Tibial artery (tissue), 4 donors: ENCODE data around the gene CERS6.
"Not testable (repeated sequence)": the region's sequence is repeated elsewhere in the genome, so short reads cannot be mapped to it uniquely, and the experiment has no call there.

Experiments used
- DNase-seq, 2 donors: peaks; one replicate each; pipeline ENCODE4 v3.0.0-alpha.2; 2019
- H3K27ac ChIP-seq, 2 donors: fragments of 200-600 bp; sonication (generic) in 1 of 2; 1 replicate in 1 of 2; 2 replicates in 1 of 2; pipeline ENCODE4 v1.5.1; 2018 to 2019; ENCODE audit warnings: mild to moderate bottlenecking in 1 of 2
- H3K27me3 ChIP-seq, 2 donors: fragments of 200-600 bp; sonication (generic) in 1 of 2; one replicate each; pipeline versions ENCODE4 v1.5.1 to v1.6.0; 2016 to 2019
- H3K36me3 ChIP-seq, 3 donors: fragments of 200-600 bp; sonication (generic) in 2 of 3; one replicate each; pipeline ENCODE4 v1.5.1; 2016 to 2019; ENCODE audit warnings: mild to moderate bottlenecking in 2 of 3
- H3K4me1 ChIP-seq, 4 donors: fragments of 200-600 bp; sonication (generic) in 2 of 4; 1 replicate in 3 of 4; 2 replicates in 1 of 4; pipeline ENCODE4 v1.5.1; 2016 to 2019
- H3K4me3 ChIP-seq, 2 donors: fragments of 200-600 bp; sonication (generic) in 1 of 2; 1 replicate in 1 of 2; 2 replicates in 1 of 2; pipeline ENCODE4 v1.5.1; 2018 to 2019; ENCODE audit warnings: mild to moderate bottlenecking in 2 of 2
- H3K9me3 ChIP-seq, 3 donors: fragments of 200-600 bp; sonication (generic) in 1 of 3; one replicate each; pipeline ENCODE4 v1.5.1; 2016 to 2019
- CTCF ChIP-seq, 2 experiments: fragments of 200-600 bp in 1 of 2; fragments of 450-650 bp in 1 of 2; IDR thresholded peaks; one replicate each; pipeline ENCODE4 v1.5.1; 2017 to 2019; ENCODE audit warnings: antibody characterized with exemption in 2 of 2, mild to moderate bottlenecking in 1 of 2, moderate library complexity in 1 of 2
- intact Hi-C: fragments of 100-400 bp; cut with DNase I; formaldehyde crosslinking; loops from one replicate; pipeline ENCODE4 v1.15.0; 2023; ENCODE audit warnings: low total_unique reads

CERS6 gene

DNA sequence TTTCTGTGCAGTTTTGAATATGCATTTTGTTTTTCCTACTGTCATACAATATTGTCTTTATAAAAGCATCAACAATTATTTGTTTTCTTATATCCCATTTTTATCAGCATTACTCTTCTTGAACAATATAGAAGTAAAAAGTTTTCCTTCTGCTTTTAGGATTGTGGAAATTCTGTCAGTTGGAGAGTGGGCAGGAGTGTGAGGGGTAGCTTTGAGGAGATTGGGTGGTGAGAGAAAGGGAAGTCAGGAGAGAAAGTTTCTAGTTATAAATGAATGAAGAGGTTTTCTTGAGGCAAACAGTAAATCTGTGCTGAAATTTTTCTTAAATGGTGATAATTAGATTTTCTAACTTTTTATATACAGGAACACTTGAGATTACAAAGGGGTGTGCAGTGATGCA is 194.7 kb downstream of the CERS6 start:
- no peak for TF ChIP-seq CTCF (IDR thresholded peaks at IDR 0.05)
- Histone ChIP-seq H3K27ac (no peak overlapping the region), H3K27me3 (no peaks in the 10 kb centered on the region), H3K9me3 (no peaks in the 10 kb centered on the region), H3K4me3 (no peak overlapping the region), H3K36me3 (no peaks in the 10 kb centered on the region), H3K4me1 (peaks cover 0 to 24% (median 12%) of the 10 kb centered on the region in 4 donors)
- no peak for DNase-seq
- intact Hi-C loops, result no loop called here

GRCh38 chr2:168652997-168653921 is 197.2 kb downstream of the CERS6 start:
- DNase-seq, result no peak
- H3K27ac ChIP-seq, result no peak overlapping the region
- no peak for TF ChIP-seq CTCF (IDR thresholded peaks at IDR 0.05)
- intact Hi-C loops, result no loop called here
- no peaks in the 10 kb centered on the region for H3K36me3 ChIP-seq
- H3K27me3 ChIP-seq, result no peaks in the 10 kb centered on the region
- H3K4me1 ChIP-seq, result peaks cover 0 to 24% (median 12%) of the 10 kb centered on the region in 4 donors
- H3K4me3 ChIP-seq, result no peak overlapping the region
- no peaks in the 10 kb centered on the region for H3K9me3 ChIP-seq

DNA sequence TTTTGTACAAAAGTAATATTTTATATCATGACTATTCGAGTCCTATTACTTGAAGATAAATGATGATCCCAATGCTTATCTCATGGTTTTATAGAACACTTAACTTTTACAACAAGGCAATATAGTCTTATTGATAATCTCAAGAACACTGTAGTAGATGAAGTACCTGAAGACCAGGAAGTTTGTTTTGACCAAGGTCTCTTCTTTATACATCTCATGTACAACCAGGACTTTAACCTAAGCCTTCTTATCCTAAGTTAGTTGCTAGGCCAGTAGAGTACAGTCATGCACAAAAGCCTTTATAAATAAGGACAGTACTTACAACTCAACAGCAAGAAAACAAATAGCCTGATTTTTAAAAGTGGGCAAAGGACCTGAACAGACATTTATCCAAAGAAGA is 198.6 kb downstream of the CERS6 start:
- H3K4me3 ChIP-seq, result no peak overlapping the region
- no peak overlapping the region for H3K27ac ChIP-seq
- intact Hi-C loops, result no loop called here
- H3K27me3 ChIP-seq, result no peaks in the 10 kb centered on the region
- DNase-seq, result no peak
- no peak for TF ChIP-seq CTCF (IDR thresholded peaks at IDR 0.05)
- H3K9me3 ChIP-seq, result no peaks in the 10 kb centered on the region
- no peaks in the 10 kb centered on the region for H3K36me3 ChIP-seq
- H3K4me1 ChIP-seq, result peaks cover 0 to 10% (median 6%) of the 10 kb centered on the region in 4 donors

GRCh38 chr2:168655207-168655606 is 199.1 kb downstream of the CERS6 start:
- Histone ChIP-seq H3K36me3 (no peaks in the 10 kb centered on the region), H3K4me3 (no peak overlapping the region), H3K27ac (no peak overlapping the region), H3K27me3 (no peaks in the 10 kb centered on the region), H3K4me1 (peaks cover 0 to 9% (median 3%) of the 10 kb centered on the region in 4 donors), H3K9me3 (no peaks in the 10 kb centered on the region)
- DNase-seq, result no peak
- TF ChIP-seq CTCF (IDR thresholded peaks at IDR 0.05), result no peak
- intact Hi-C loops, result no loop called here

DNA sequence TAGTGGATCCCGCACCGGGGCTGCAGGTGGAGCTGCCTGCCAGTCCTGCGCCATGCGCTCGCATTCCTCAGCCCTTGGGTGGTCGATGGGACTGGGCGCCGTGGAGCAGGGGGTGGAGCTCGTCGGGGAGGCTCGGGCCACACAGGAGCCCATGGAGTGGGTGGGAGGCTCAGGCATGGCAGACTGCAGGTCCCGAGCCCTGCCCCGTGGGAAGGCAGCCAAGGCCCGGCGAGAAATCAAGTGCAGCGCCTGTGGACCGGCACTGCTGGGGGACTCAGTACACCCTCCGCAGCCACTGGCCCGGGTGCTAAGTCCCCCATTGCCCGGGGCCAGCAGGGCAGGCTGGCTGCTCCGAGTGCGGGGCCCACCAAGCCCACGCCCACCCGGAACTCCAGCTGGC is 201.3 kb downstream of the CERS6 start:
- H3K27ac ChIP-seq, H3K4me3 ChIP-seq, H3K9me3 ChIP-seq, intact Hi-C loops, H3K4me1 ChIP-seq, DNase-seq, H3K27me3 ChIP-seq, H3K36me3 ChIP-seq: not testable (repeated sequence)

- H3K36me3 ChIP-seq, result no peaks in the 10 kb centered on the region
- DNase-seq, result no peak
- H3K27me3 ChIP-seq, result no peaks in the 10 kb centered on the region
- intact Hi-C loops, result no loop called here
- H3K4me3 ChIP-seq, result no peak overlapping the region
- H3K4me1 ChIP-seq, result peaks cover 0 to 8% (median 1%) of the 10 kb centered on the region in 4 donors
- no peak for TF ChIP-seq CTCF (IDR thresholded peaks at IDR 0.05)
- H3K9me3 ChIP-seq, result no peaks in the 10 kb centered on the region
- no peak overlapping the region for H3K27ac ChIP-seq
Observed at GRCh38 chr2:168658706-168659105, 202.6 kb downstream of the CERS6 start.
